BLaER1 (cell line): Measurements from ENCODE around the gene GFPT2.
A peak's percentile ranks its signal among the peaks of the same experiment; 100 is the strongest.

ENCODE experiments used
- H3K27ac ChIP-seq: shearing (Covaris generic); formaldehyde crosslinking; 2 replicates; pipeline ENCODE4 v1.8.1; 2022
- H3K27me3 ChIP-seq: shearing (Covaris generic); formaldehyde crosslinking; 2 replicates; pipeline ENCODE4 v1.8.1; 2022
- H3K36me3 ChIP-seq: shearing (Covaris generic); formaldehyde crosslinking; 2 replicates; pipeline ENCODE4 v1.8.1; 2022
- H3K4me1 ChIP-seq: shearing (Covaris generic); formaldehyde crosslinking; 2 replicates; pipeline ENCODE4 v1.8.1; 2022
- H3K4me2 ChIP-seq: shearing (Covaris generic); formaldehyde crosslinking; 2 replicates; pipeline ENCODE4 v1.8.1; 2022
- H3K4me3 ChIP-seq: shearing (Covaris generic); formaldehyde crosslinking; 2 replicates; pipeline ENCODE4 v1.8.1; 2022
- H3K9ac ChIP-seq: shearing (Covaris generic); formaldehyde crosslinking; 2 replicates; pipeline ENCODE4 v1.8.1; 2022
- H3K9me3 ChIP-seq: shearing (Covaris generic); formaldehyde crosslinking; 2 replicates; pipeline ENCODE4 v1.8.1; 2022
- H4K20me1 ChIP-seq: shearing (Covaris generic); formaldehyde crosslinking; 2 replicates; pipeline ENCODE4 v1.8.1; 2022
- Cebpa-rat ChIP-seq: shearing (Covaris generic); IDR thresholded peaks from 2 replicates; pipeline ENCODE4 v1.8.1; 2022

GFPT2 gene

DNA sequence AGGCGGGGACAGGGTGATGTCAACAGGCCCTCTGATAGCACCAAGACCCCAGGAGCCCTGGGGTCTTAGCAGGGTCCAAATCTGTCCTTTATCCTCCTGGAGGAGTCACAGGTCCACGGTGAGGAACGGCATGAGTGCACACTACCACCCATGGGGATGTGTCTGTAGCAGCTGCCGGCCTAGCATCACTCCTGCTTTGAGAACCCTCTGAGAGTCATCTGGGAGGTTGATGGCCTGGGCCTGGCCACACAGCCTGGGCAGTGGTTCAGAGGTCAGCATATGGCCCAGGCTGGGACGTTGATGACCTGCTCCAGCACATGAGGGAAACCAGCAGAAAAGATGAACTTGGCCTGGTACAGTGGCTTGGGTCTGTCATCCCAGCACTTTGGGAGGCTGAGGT lies 1.8 kb upstream of the GFPT2 start:
- Histone ChIP-seq H3K27ac (no peak overlapping the region), H3K4me3 (no peak overlapping the region), H3K9ac (no peak overlapping the region), H3K4me1 (peaks cover 19% of the 10 kb centered on the region; the same call in 1 of the 2 replicates), H3K4me2 (no peak overlapping the region), H4K20me1 (peaks cover 20% of the 10 kb centered on the region; the same call in 1 of the 2 replicates), H3K9me3 (no peaks in the 10 kb centered on the region; the same call in 1 of the 2 replicates), H3K27me3 (peaks cover 68% of the 10 kb centered on the region), H3K36me3 (no peaks in the 10 kb centered on the region)
- TF ChIP-seq Cebpa-rat: no peak

- 0 out of 2 replicates have a peak overlapping the region, but pooled peaks have one; percentile 20 for H3K9ac ChIP-seq
- peaks cover 20% of the 10 kb centered on the region; the same call in 1 of the 2 replicates for H4K20me1 ChIP-seq
- peaks cover 71% of the 10 kb centered on the region for H3K27me3 ChIP-seq
- H3K27ac ChIP-seq: no peak overlapping the region
- peak overlapping the region; percentile 71 for H3K4me3 ChIP-seq
- no peak for TF ChIP-seq Cebpa-rat
- peaks cover 19% of the 10 kb centered on the region; the same call in 1 of the 2 replicates for H3K4me1 ChIP-seq
- H3K9me3 ChIP-seq: no peaks in the 10 kb centered on the region; the same call in 1 of the 2 replicates
- no peaks in the 10 kb centered on the region for H3K36me3 ChIP-seq
- H3K4me2 ChIP-seq: peak overlapping the region; percentile 99
Observed at GRCh38 chr5:180353980-180354452, 880 bp upstream of the GFPT2 start.

DNA sequence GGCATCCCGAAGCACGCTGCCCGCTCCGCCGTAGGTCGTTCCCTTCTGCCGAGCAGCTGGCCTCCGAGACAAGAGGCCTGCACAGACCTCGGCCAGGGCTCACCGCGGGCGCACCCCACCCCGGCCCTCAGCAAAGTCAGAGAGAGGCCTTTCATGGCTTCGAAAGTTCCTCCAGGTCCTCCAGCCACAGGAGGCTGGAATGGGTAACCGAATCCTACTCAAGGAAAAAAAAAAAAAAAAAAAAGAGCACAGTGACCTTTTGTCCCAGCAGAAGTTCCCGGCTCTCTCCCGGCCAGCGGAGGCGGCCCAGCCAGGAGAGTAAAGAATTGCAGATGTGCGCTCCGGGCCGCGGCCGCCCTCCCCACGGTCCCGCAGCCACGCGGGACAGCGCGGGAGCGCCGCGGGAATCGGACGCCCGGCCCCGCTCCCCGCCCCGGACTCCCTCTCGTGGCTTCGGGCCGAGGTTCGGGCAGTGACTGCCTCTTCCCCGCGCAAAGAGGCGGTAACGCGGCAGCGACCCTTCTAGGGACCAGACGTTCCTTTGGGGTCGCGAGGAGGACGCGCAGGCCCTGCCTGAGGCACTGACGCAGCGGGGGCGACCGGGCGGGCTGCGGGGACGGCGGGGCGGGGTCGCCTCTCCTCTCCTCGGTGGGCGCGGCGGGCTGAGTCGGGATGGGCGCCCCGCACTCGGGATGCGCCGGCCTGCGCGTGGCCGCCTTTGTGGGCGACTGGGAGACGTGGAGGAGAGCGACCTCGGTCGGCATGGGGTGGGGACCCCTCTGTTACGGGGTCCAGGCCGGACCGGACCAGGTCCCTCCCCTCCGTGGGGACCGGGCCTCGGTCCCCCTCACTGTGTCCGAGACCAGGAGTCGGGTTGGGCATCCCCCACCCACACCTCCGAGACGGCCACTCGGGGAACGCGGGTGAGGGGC lies 754 bp downstream of the GFPT2 start:
- Histone ChIP-seq H3K27ac (no peak overlapping the region), H3K4me2 (peak overlapping the region; percentile 99), H3K9ac (no peak overlapping the region)

GRCh38 chr5:180350711-180351465 lies 2.2 kb downstream of the GFPT2 start:
- H3K4me2 ChIP-seq: no peak overlapping the region
- peaks cover 20% of the 10 kb centered on the region; the same call in 1 of the 2 replicates for H4K20me1 ChIP-seq
- no peaks in the 10 kb centered on the region; the same call in 1 of the 2 replicates for H3K9me3 ChIP-seq
- H3K9ac ChIP-seq: no peak overlapping the region
- H3K4me1 ChIP-seq: peaks cover 19% of the 10 kb centered on the region; the same call in 1 of the 2 replicates
- H3K36me3 ChIP-seq: no peaks in the 10 kb centered on the region
- no peak overlapping the region for H3K27ac ChIP-seq
- H3K27me3 ChIP-seq: peaks cover 62% of the 10 kb centered on the region
- TF ChIP-seq Cebpa-rat: no peak
- no peak overlapping the region for H3K4me3 ChIP-seq

More for the DNA sequence above, 754 bp downstream of the GFPT2 start:
- Histone ChIP-seq H3K36me3 (no peaks in the 10 kb centered on the region), H3K4me3 (peak overlapping the region; percentile 71), H4K20me1 (peaks cover 20% of the 10 kb centered on the region; the same call in 1 of the 2 replicates), H3K4me1 (peaks cover 19% of the 10 kb centered on the region; the same call in 1 of the 2 replicates), H3K27me3 (peaks cover 71% of the 10 kb centered on the region), H3K9me3 (no peaks in the 10 kb centered on the region; the same call in 1 of the 2 replicates)
- TF ChIP-seq Cebpa-rat: no peak

DNA sequence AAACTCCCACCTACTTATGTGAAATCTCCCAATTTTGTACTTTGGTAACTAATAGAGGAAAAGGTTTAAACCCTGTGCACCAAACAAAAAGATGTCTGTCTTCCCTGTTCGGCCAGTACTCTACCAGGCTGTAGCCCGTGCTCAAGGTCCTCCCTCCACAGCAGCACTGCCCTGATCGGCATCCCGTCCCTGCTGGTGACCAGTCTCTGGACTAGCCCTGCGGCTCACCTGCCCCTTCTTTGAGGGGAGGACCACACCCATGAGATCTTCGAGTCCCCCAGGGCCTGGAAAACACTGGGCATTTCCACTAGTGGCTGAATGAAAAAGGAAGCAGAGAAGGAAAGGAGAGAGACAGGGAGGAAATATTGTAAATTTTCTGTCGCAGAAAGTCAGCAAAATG lies 2.8 kb downstream of the GFPT2 start:
- no peak overlapping the region for H3K4me2 ChIP-seq
- peaks cover 19% of the 10 kb centered on the region; the same call in 1 of the 2 replicates for H3K4me1 ChIP-seq
- H3K9ac ChIP-seq: no peak overlapping the region
- H3K27ac ChIP-seq: no peak overlapping the region
- peaks cover 56% of the 10 kb centered on the region for H3K27me3 ChIP-seq
- H4K20me1 ChIP-seq: peaks cover 20% of the 10 kb centered on the region; the same call in 1 of the 2 replicates
- TF ChIP-seq Cebpa-rat: no peak
- no peaks in the 10 kb centered on the region; the same call in 1 of the 2 replicates for H3K9me3 ChIP-seq
- H3K36me3 ChIP-seq: no peaks in the 10 kb centered on the region
- no peak overlapping the region for H3K4me3 ChIP-seq

DNA sequence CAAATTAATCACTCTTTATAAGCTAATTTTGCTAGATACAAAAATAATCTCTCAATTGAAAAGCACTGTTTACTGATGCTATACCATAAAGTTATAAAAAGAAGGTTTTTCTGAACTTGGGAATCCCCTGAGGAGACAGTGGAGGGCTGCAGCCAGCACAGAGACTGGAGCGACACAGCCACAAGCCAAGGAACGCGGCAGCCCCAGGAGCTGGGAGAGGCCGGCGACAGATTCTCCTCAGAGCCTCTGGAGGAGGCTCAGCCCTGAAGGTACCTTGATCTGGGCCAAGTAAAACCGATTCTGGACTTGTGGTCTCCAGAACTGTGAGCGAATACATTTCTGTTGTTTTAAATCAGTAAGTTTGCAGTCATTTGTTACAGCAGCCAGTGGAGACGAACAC lies 3.7 kb downstream of the GFPT2 start:
- Histone ChIP-seq H4K20me1 (peaks cover 13% of the 10 kb centered on the region; the same call in 1 of the 2 replicates), H3K27ac (no peak overlapping the region), H3K9me3 (no peaks in the 10 kb centered on the region; the same call in 1 of the 2 replicates), H3K4me3 (no peak overlapping the region), H3K9ac (no peak overlapping the region), H3K36me3 (no peaks in the 10 kb centered on the region), H3K27me3 (peaks cover 47% of the 10 kb centered on the region), H3K4me2 (no peak overlapping the region), H3K4me1 (peaks cover 18% of the 10 kb centered on the region; the same call in 1 of the 2 replicates)
- TF ChIP-seq Cebpa-rat: no peak

DNA sequence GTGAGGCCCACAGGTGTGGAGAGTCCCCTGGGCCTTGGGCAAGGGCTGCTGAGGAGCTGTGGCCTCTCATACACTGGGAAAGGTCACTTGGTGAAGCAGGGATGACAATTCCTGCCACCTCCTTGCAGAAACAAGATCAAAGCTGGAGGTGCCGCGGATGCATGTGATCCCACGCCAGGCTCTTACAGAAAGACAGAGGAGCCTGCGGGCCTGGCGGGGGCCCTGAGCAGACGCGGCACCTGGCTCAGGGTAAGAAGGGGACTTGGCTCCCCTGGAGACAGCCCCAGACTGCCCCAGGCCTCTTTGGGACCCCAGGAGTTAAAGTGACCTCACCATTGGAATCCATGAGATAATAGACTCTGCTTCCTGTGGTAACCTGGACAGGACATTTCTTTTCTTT lies 4.8 kb downstream of the GFPT2 start:
- Histone ChIP-seq H3K9ac (no peak overlapping the region), H4K20me1 (peaks cover 7% of the 10 kb centered on the region; the same call in 1 of the 2 replicates), H3K27ac (no peak overlapping the region), H3K4me2 (no peak overlapping the region), H3K4me3 (no peak overlapping the region), H3K9me3 (no peaks in the 10 kb centered on the region; the same call in 1 of the 2 replicates), H3K36me3 (no peaks in the 10 kb centered on the region), H3K27me3 (peaks cover 36% of the 10 kb centered on the region), H3K4me1 (peaks cover 7% of the 10 kb centered on the region; the same call in 1 of the 2 replicates)
- no peak for TF ChIP-seq Cebpa-rat

DNA sequence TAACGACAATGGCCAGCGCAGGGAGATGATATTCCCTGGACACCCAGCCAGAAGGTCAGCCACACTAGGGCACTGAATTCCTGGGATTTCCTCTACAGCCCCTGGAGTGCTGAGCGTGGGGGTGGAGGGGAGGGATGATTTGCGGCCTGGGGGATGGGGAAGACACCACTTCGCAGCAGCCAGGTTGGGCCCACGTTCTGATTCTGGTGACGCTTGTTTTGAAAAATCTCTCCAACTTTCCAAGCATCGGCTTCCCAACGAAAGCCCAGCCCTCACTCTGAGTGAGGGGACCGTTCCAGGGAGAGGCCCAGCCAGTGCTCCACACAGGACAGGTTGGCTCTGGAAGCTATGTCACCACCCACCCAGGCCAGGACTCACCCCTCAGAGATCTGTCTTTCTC lies 5.4 kb downstream of the GFPT2 start:
- H3K4me2 ChIP-seq: no peak overlapping the region
- H3K4me3 ChIP-seq: no peak overlapping the region
- H3K4me1 ChIP-seq: 0 out of 2 replicates have a peak, but pooled peaks cover 4% of the 10 kb centered on the region
- H3K9me3 ChIP-seq: no peaks in the 10 kb centered on the region; the same call in 1 of the 2 replicates
- H4K20me1 ChIP-seq: peaks cover 4% of the 10 kb centered on the region; the same call in 1 of the 2 replicates
- no peak for TF ChIP-seq Cebpa-rat
- H3K36me3 ChIP-seq: no peaks in the 10 kb centered on the region
- H3K27me3 ChIP-seq: peaks cover 30% of the 10 kb centered on the region
- no peak overlapping the region for H3K9ac ChIP-seq
- no peak overlapping the region for H3K27ac ChIP-seq

DNA sequence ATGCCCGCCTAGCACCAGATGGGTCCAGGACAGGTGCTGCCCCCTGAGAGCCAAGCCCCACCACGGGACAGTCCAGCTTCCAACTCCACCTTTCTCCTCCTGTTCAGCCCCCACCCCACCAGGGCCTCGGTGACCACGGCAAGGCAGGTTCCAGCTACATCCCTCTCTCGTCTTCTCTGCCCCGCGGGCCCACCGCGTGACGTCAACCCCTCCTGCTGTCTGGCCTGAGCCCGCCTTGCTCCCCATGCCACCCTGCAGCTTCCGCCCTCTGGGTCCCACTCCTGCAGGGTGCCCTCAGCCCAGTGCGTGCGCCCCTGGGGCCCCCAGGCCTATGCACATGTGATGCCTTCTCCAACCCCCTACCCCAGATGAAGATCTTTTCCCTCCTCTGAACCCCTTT lies 6.8 kb downstream of the GFPT2 start:
- no peaks in the 10 kb centered on the region for H3K4me1 ChIP-seq
- H3K4me2 ChIP-seq: no peak overlapping the region

More for the DNA sequence above, 6.8 kb downstream of the GFPT2 start:
- no peaks in the 10 kb centered on the region for H3K9me3 ChIP-seq
- no peak overlapping the region for H3K4me3 ChIP-seq
- H3K27me3 ChIP-seq: peaks cover 16% of the 10 kb centered on the region
- no peak overlapping the region for H3K27ac ChIP-seq
- H3K36me3 ChIP-seq: no peaks in the 10 kb centered on the region
- no peak overlapping the region for H3K9ac ChIP-seq
- no peak for TF ChIP-seq Cebpa-rat
- H4K20me1 ChIP-seq: no peaks in the 10 kb centered on the region; the same call in 1 of the 2 replicates
